ENCODE measurements around the gene FANCC. TPM values are rescaled to one million over a fixed set of nuclear protein-coding genes. Genes with fewer than 3 reads are reported as not detected.

Gene FANCC
- total and polyA plus RNA-seq, 4 donors, result 8.3 to 32.4 (median 11.5) TPM

DNA sequence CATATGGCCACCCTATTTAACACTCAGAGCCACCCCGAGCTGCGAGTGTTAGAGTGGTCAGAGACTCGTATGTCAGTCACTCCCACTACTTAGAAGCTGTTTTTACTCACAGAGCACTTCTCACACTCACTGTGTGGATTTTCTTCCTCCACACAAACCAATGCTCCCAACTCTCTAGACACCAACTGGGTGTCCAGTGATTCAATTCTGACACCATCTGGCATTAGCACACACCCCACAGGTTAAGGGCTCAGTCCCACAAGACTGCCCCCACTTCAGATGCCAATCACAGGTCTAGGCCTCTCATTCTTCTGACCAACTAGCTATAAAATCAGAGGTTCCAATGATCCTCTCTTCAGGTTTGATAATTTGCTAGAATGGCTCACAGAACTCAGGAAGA is 174.8 kb downstream of the FANCC start:
- DNase-seq (ENCODE audit: low spot score), result no peak
- H3K36me3 ChIP-seq (ENCODE audit: control insufficient read depth in 4 of 4, insufficient read depth in 3 of 4, low read depth in 1 of 4, low read length in 3 of 4), result no peaks in the 10 kb centered on the region
- no peaks in the 10 kb centered on the region for H3K9me3 ChIP-seq (ENCODE audit: control insufficient read depth in 4 of 4, low read length in 3 of 4)
- peaks cover 4 to 39% (median 17%) of the 10 kb centered on the region in 4 donors for H3K4me1 ChIP-seq (ENCODE audit: control insufficient read depth in 4 of 4, insufficient read depth in 4 of 4, low read length in 3 of 4)
- 47% methylated on average over 3 of the region's 3 CpGs for WGBS
- peak overlapping the region; percentile 82 to 99 for H3K9ac ChIP-seq (ENCODE audit: low read depth in 1 of 2, low read length in 2 of 2)
- no peaks in the 10 kb centered on the region for H3K27me3 ChIP-seq (ENCODE audit: control insufficient read depth in 4 of 4, insufficient read depth in 4 of 4, low read length in 3 of 4)
- no peak for TF ChIP-seq EGR1 (IDR thresholded peaks at IDR 0.05; ENCODE audit: low read depth in 2 of 2)
- peak in 1 of 2 donors; percentile 9 for TF ChIP-seq RXRA (IDR thresholded peaks at IDR 0.05)
- TF ChIP-seq, protein P1, sequence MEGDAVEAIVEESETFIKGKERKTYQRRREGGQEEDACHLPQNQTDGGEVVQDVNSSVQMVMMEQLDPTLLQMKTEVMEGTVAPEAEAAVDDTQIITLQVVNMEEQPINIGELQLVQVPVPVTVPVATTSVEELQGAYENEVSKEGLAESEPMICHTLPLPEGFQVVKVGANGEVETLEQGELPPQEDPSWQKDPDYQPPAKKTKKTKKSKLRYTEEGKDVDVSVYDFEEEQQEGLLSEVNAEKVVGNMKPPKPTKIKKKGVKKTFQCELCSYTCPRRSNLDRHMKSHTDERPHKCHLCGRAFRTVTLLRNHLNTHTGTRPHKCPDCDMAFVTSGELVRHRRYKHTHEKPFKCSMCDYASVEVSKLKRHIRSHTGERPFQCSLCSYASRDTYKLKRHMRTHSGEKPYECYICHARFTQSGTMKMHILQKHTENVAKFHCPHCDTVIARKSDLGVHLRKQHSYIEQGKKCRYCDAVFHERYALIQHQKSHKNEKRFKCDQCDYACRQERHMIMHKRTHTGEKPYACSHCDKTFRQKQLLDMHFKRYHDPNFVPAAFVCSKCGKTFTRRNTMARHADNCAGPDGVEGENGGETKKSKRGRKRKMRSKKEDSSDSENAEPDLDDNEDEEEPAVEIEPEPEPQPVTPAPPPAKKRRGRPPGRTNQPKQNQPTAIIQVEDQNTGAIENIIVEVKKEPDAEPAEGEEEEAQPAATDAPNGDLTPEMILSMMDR (IDR thresholded peaks at IDR 0.05; ENCODE audit: low read depth, low read length, missing input control), result no peak
- TF ChIP-seq YY1 (IDR thresholded peaks at IDR 0.05), result peak; percentile 51
- TF ChIP-seq, protein P2, sequence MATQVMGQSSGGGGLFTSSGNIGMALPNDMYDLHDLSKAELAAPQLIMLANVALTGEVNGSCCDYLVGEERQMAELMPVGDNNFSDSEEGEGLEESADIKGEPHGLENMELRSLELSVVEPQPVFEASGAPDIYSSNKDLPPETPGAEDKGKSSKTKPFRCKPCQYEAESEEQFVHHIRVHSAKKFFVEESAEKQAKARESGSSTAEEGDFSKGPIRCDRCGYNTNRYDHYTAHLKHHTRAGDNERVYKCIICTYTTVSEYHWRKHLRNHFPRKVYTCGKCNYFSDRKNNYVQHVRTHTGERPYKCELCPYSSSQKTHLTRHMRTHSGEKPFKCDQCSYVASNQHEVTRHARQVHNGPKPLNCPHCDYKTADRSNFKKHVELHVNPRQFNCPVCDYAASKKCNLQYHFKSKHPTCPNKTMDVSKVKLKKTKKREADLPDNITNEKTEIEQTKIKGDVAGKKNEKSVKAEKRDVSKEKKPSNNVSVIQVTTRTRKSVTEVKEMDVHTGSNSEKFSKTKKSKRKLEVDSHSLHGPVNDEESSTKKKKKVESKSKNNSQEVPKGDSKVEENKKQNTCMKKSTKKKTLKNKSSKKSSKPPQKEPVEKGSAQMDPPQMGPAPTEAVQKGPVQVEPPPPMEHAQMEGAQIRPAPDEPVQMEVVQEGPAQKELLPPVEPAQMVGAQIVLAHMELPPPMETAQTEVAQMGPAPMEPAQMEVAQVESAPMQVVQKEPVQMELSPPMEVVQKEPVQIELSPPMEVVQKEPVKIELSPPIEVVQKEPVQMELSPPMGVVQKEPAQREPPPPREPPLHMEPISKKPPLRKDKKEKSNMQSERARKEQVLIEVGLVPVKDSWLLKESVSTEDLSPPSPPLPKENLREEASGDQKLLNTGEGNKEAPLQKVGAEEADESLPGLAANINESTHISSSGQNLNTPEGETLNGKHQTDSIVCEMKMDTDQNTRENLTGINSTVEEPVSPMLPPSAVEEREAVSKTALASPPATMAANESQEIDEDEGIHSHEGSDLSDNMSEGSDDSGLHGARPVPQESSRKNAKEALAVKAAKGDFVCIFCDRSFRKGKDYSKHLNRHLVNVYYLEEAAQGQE (IDR thresholded peaks at IDR 0.05), result peak; percentile 56
- peak; percentile 85 for TF ChIP-seq TAF1 (conservative IDR thresholded peaks at IDR 0.05)
- TF ChIP-seq, protein P3, sequence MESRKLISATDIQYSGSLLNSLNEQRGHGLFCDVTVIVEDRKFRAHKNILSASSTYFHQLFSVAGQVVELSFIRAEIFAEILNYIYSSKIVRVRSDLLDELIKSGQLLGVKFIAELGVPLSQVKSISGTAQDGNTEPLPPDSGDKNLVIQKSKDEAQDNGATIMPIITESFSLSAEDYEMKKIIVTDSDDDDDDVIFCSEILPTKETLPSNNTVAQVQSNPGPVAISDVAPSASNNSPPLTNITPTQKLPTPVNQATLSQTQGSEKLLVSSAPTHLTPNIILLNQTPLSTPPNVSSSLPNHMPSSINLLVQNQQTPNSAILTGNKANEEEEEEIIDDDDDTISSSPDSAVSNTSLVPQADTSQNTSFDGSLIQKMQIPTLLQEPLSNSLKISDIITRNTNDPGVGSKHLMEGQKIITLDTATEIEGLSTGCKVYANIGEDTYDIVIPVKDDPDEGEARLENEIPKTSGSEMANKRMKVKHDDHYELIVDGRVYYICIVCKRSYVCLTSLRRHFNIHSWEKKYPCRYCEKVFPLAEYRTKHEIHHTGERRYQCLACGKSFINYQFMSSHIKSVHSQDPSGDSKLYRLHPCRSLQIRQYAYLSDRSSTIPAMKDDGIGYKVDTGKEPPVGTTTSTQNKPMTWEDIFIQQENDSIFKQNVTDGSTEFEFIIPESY (IDR thresholded peaks at IDR 0.05), result no peak
- TF ChIP-seq SP1 (IDR thresholded peaks at IDR 0.05), result peak; percentile 22
- peak overlapping the region; percentile 86 to 97 for H3K27ac ChIP-seq (ENCODE audit: low read depth in 1 of 2, low read length in 2 of 2)
- peak overlapping the region; percentile 59 to 75 (median 60) for H3K4me3 ChIP-seq (ENCODE audit: low read depth in 1 of 3, low read length in 3 of 3)

DNA sequence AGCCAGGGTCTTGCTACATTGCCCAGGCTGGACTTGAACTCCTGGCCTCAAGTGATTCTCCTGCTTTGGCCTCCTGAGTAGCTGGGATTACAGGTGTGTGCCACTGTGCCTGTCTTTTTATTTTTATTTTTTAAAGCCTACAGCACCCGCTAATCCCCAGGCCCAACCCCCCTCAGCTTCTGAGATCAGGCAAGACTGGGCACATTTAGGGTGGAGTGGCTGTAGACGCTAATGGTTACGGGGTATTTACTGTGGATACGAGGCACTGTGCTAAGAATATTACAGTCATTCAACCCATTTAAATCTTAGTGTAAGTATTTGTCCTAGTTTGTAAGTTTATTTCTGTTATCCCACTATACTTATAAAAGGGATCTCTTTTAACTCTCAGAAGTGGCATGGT is 175.2 kb downstream of the FANCC start:
- no peak for DNase-seq (ENCODE audit: low spot score)
- H3K27ac ChIP-seq (ENCODE audit: low read depth in 1 of 2, low read length in 2 of 2), result peak overlapping the region; percentile 86 to 97
- no peaks in the 10 kb centered on the region for H3K9me3 ChIP-seq (ENCODE audit: control insufficient read depth in 4 of 4, low read length in 3 of 4)
- H3K36me3 ChIP-seq (ENCODE audit: control insufficient read depth in 4 of 4, insufficient read depth in 3 of 4, low read depth in 1 of 4, low read length in 3 of 4), result no peaks in the 10 kb centered on the region
- H3K4me1 ChIP-seq (ENCODE audit: control insufficient read depth in 4 of 4, insufficient read depth in 4 of 4, low read length in 3 of 4), result peaks cover 4 to 39% (median 19%) of the 10 kb centered on the region in 4 donors
- H3K9ac ChIP-seq (ENCODE audit: low read depth in 1 of 2, low read length in 2 of 2), result peak overlapping the region; percentile 82 to 99
- peak overlapping the region; percentile 59 to 75 (median 60) for H3K4me3 ChIP-seq (ENCODE audit: low read depth in 1 of 3, low read length in 3 of 3)
- H3K27me3 ChIP-seq (ENCODE audit: control insufficient read depth in 4 of 4, insufficient read depth in 4 of 4, low read length in 3 of 4), result no peaks in the 10 kb centered on the region
- WGBS, result 47% methylated on average over 4 of the region's 4 CpGs
- TF ChIP-seq FOXA2 (IDR thresholded peaks at IDR 0.05) (no peak), SP1 (IDR thresholded peaks at IDR 0.05) (no peak), JUND (IDR thresholded peaks at IDR 0.05) (no peak), HNF4A (conservative IDR thresholded peaks at IDR 0.05) (no peak), RXRA (IDR thresholded peaks at IDR 0.05) (no peak), NR2F2 (IDR thresholded peaks at IDR 0.05) (no peak), TAF1 (conservative IDR thresholded peaks at IDR 0.05) (no peak), GABPA (IDR thresholded peaks at IDR 0.05 in 1 of 2, conservative IDR thresholded peaks at IDR 0.05 in 1 of 2) (no peak), RAD21 (IDR thresholded peaks at IDR 0.05) (no peak), YY1 (IDR thresholded peaks at IDR 0.05) (no peak), EGR1 (IDR thresholded peaks at IDR 0.05; ENCODE audit: low read depth in 2 of 2) (no peak)
- TF ChIP-seq, protein P4, sequence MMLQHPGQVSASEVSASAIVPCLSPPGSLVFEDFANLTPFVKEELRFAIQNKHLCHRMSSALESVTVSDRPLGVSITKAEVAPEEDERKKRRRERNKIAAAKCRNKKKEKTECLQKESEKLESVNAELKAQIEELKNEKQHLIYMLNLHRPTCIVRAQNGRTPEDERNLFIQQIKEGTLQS (IDR thresholded peaks at IDR 0.05), result no peak
- TF ChIP-seq, protein P2 (IDR thresholded peaks at IDR 0.05), result no peak
- TF ChIP-seq, protein P5, sequence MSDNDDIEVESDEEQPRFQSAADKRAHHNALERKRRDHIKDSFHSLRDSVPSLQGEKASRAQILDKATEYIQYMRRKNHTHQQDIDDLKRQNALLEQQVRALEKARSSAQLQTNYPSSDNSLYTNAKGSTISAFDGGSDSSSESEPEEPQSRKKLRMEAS (IDR thresholded peaks at IDR 0.05), result no peak
- TF ChIP-seq, protein P3 (IDR thresholded peaks at IDR 0.05), result no peak

Measured in liver (tissue), 9 donors.